Calu3 (cell line): Measurements from ENCODE around the gene SEMA5A. TPM values are rescaled to one million over a fixed set of nuclear protein-coding genes. Genes with fewer than 3 reads are reported as not detected.

ENCODE experiments used
- BruUV-seq: library from RNA; stranded (reverse); fragments of 400-500 nt; replicated peaks from 2 replicates; lab custom pipeline; 2021; lab: Mats Ljungman, UMichigan
- CTCF ChIA-PET: fragments of 300-600 bp; sonication (Branson Sonifier 250); formaldehyde crosslinking; loops from one replicate; lab custom pipeline; 2022; ENCODE audit warnings: antibody characterized with exemption; lab: Charles Lee
- DNase-seq: peaks from one replicate; pipeline ENCODE4 v3.0.0; 2022
- H3K27ac Mint-ChIP-seq: one replicate; pipeline ENCODE4 v1.8.0; 2022; ENCODE audit warnings: mixed read lengths; ENCODE audit not compliant: unreplicated experiment
- H3K27me3 Mint-ChIP-seq: one replicate; pipeline ENCODE4 v1.8.0; 2022; ENCODE audit warnings: mixed read lengths; ENCODE audit not compliant: unreplicated experiment
- H3K36me3 Mint-ChIP-seq: one replicate; pipeline ENCODE4 v1.8.0; 2022; ENCODE audit warnings: mild to moderate bottlenecking, moderate library complexity, mixed read lengths; ENCODE audit not compliant: insufficient read depth, unreplicated experiment
- H3K4me1 Mint-ChIP-seq: one replicate; pipeline ENCODE4 v1.8.0; 2022; ENCODE audit warnings: mild to moderate bottlenecking, low read depth, mixed read lengths; ENCODE audit not compliant: unreplicated experiment
- H3K4me3 Mint-ChIP-seq: one replicate; pipeline ENCODE4 v1.8.0; 2022; ENCODE audit warnings: mild to moderate bottlenecking, low read depth, moderate library complexity, mixed read lengths; ENCODE audit not compliant: unreplicated experiment
- H3K9me3 Mint-ChIP-seq: one replicate; pipeline ENCODE4 v1.8.0; 2022; ENCODE audit warnings: low read depth, mixed read lengths; ENCODE audit not compliant: unreplicated experiment
- CTCF ChIP-seq: fragments of 200-600 bp; IDR thresholded peaks from one replicate; pipeline ENCODE4 v1.8.0; 2022; ENCODE audit warnings: antibody characterized with exemption; ENCODE audit not compliant: unreplicated experiment
- intact Hi-C: fragments of 100-400 bp; cut with micrococcal nuclease; formaldehyde crosslinking; loops from one replicate; pipeline ENCODE4 v1.10.0; 2022; ENCODE audit not compliant: unreplicated experiment
- total RNA-seq: library from RNA; stranded (reverse); gene quantifications from 2 replicates; pipeline ENCODE4 v1.2.3, GENCODE V29; 2022

The SEMA5A gene
- total RNA-seq, 1 experiment from 2014 or later: 0.52 TPM

GRCh38 chr5:9058666-9059065 is 487.2 kb downstream of the SEMA5A start:
- Mint-ChIP-seq H3K9me3 (peaks cover 3% of the 10 kb centered on the region), H3K4me3 (no peak overlapping the region), H3K36me3 (no peaks in the 10 kb centered on the region), H3K4me1 (no peaks in the 10 kb centered on the region), H3K27ac (no peak overlapping the region), H3K27me3 (no peaks in the 10 kb centered on the region)
- BruUV-seq: no TSS peak
- CTCF ChIA-PET: no interaction called here
- intact Hi-C loops: no loop called here
- no peak for TF ChIP-seq CTCF
- DNase-seq: no peak

- TF ChIP-seq CTCF: no peak
- H3K27ac Mint-ChIP-seq: no peak overlapping the region
- DNase-seq: no peak
- no peaks in the 10 kb centered on the region for H3K4me1 Mint-ChIP-seq
- no peak overlapping the region for H3K4me3 Mint-ChIP-seq
- no peaks in the 10 kb centered on the region for H3K27me3 Mint-ChIP-seq
- peaks cover 3% of the 10 kb centered on the region for H3K9me3 Mint-ChIP-seq
- intact Hi-C loops: no loop called here
- CTCF ChIA-PET: no interaction called here
- H3K36me3 Mint-ChIP-seq: no peaks in the 10 kb centered on the region
- BruUV-seq: no TSS peak
Measured at GRCh38 chr5:9058161-9058560, 487.7 kb downstream of the SEMA5A start.

GRCh38 chr5:9057406-9058000 is 488.4 kb downstream of the SEMA5A start:
- H3K36me3 Mint-ChIP-seq: no peaks in the 10 kb centered on the region
- BruUV-seq: no TSS peak
- H3K27ac Mint-ChIP-seq: no peak overlapping the region
- H3K4me1 Mint-ChIP-seq: no peaks in the 10 kb centered on the region
- H3K4me3 Mint-ChIP-seq: no peak overlapping the region
- CTCF ChIA-PET: no interaction called here
- H3K9me3 Mint-ChIP-seq: peaks cover 3% of the 10 kb centered on the region
- no peak for TF ChIP-seq CTCF
- intact Hi-C loops: no loop called here
- no peak for DNase-seq
- no peaks in the 10 kb centered on the region for H3K27me3 Mint-ChIP-seq

- CTCF ChIA-PET: no interaction called here
- Mint-ChIP-seq H3K27ac (no peak overlapping the region), H3K36me3 (no peaks in the 10 kb centered on the region), H3K27me3 (no peaks in the 10 kb centered on the region), H3K9me3 (peaks cover 3% of the 10 kb centered on the region), H3K4me3 (no peak overlapping the region), H3K4me1 (no peaks in the 10 kb centered on the region)
- intact Hi-C loops: no loop called here
- BruUV-seq: no TSS peak
- TF ChIP-seq CTCF: no peak
- DNase-seq: no peak
Measured at GRCh38 chr5:9056046-9056445, 489.8 kb downstream of the SEMA5A start.
